ENCODE data around the gene STAT5B.

Gene STAT5B

DNA sequence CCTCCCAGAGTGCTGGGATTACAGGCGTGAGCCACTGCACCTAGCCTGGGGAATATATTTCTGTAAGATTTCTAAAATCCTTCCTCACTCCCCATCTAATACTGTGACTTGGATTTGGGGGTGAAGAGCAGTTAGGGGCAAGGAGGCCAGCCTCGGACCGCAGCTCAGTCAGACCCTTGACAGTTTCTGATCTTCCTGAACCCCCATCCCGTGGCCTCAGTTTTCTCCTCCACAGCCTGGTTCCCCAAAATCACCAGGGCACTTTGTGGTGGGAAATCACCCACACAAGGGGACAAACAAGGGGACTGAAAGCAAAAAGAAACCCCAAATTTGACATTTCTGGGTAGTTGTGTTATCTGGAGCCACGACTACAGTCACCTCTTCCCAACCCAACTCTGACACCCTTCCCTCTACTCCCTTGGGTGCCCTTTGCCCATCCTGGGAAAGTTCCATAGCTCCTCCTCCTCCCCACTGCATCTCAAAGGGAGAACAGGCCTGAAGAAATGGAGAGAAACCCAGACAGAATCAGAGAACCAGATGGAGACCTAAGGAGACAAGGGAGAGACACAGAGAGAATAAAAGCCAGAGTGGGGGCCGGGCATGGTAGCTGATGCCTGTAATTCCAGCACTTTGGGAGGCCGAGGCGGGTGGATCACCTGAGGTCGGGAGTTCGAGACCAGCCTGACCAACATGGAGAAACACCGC lies 9.3 kb upstream of the STAT5B start:
- no peak for DNase-seq (ENCODE audit: low read depth, low spot score)

DNA sequence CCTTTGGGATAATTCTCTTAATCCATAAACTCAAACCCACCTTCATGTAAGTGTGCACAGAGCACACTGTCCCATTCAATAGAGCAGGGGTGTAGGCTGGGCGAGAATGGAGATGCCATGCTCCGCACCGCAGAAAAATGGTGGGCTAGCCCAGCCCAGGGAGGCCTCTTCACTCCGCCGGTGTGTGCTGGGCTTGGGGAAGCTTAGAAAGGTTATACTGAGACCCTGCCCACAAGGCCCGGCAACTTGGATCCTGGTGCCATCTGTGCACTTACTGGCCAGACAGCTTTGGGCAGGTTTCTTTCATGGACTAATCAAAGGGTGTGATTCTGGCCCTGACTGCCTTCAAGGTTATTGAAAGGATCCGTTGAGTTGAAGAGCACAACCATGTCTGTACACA lies 8.4 kb upstream of the STAT5B start:
- no peak for DNase-seq (ENCODE audit: low read depth, low spot score)

DNA sequence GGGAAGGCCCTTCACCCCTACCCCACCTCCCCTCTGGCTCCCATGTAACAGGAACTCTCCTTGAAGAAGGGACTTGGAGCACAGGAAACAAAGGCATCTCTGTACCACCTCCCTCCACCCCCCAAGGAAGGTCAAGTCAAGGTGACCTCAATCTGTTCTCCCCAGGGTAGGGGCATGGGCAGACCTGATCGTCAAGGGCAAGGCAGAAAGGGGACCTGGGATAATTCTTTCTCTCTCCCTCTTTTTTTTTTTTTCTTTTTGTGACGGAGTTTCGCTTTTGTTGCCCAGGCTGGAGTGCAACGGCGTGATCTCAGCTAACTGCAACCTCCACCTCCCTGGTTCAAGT lies 7.8 kb upstream of the STAT5B start:
- DNase-seq (ENCODE audit: low read depth, low spot score), result no peak

DNA sequence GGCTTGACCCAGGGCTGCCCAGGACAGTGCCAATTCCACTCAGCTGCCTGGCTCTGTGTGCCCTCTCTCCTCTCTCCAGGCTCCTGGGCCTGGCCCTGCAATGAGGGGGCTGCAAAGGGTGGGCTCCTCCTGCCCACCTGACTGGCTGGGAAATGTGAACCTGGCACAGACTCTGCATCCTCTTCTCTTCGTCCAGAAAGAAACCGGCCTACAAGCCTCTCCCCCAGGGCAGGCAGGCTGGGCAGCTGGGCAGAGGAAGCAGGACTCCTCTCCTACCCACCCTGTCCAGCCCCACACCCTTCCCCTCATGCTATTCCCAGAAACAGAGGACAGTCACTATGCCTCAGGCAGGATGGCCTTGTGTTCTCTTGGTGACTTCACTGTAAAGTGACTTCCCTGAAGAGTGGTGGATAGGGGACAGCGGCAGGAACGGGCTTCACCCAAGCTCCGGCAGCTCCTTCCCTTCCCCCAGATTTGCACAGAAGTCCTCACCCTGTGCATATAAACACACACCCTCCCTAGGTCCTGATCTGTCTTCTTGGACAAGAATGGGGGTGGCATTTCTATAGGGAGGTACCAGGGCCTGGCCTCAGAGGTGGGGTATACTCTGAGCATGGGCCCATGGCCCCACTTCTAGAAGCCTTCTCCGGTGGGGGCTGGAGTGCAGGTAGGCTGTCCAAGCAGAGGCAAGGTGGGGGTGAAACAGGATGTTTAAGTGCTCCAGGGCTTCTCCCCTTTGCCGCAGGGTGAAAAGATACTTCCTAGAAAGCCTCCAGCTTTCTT lies 7.2 kb upstream of the STAT5B start:
- DNase-seq (ENCODE audit: low read depth, low spot score), result no peak

DNA sequence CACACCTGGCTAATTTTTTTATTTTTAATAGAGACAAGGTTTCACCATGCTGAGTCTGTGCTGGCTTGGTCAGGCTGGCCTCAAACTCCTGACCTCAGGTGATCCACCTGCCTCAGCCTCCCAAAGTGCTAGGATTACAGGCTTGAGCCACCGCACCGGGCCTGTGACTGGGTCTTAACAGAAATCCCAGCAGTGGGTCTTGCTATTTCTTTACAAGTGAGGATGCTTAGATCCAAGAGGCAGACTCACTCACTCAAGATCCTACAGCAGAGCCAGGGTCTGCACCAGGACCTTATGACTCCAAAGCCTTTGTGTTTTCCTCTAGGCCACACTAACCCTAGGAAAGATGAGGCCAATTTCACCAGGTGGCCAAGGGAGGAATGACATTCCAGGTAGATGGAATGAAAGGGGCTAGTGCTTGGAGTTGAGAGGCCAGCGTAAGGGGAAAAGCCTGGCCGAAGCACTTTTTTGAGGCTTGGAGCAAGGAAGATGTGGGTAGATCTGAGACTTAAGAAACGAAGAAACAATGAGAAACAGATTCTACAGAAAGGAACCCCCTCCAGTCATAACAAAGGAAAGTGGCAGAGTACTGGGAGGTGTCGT lies 6.4 kb upstream of the STAT5B start:
- DNase-seq (ENCODE audit: low read depth, low spot score), result no peak

DNA sequence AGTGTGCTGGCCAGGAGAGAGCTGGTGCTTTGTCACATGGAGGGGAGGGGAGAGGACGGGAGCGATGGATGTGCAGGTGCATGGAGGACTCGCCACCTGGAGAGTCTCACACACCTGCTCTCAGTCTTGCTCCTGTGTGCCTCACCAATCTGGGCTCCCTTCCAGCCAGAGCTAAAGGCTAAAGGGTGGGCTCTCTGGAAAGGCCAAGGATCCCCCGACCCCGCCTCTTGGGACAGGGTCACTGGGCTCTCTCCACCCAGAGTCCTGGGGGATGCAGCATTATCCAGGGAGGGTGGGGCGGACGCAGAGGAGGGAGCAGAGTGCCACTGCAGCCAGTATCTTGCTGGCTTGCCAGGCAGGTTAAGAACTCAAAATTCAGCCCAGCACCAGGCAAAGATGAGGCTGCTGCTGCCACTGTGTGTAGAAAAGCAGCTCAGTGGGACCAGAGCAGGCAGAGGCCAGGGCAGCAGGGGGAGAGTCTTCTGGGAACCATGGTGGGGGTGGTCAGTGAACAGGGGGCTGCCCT lies 5.4 kb upstream of the STAT5B start:
- DNase-seq (ENCODE audit: low read depth, low spot score), result no peak

DNA sequence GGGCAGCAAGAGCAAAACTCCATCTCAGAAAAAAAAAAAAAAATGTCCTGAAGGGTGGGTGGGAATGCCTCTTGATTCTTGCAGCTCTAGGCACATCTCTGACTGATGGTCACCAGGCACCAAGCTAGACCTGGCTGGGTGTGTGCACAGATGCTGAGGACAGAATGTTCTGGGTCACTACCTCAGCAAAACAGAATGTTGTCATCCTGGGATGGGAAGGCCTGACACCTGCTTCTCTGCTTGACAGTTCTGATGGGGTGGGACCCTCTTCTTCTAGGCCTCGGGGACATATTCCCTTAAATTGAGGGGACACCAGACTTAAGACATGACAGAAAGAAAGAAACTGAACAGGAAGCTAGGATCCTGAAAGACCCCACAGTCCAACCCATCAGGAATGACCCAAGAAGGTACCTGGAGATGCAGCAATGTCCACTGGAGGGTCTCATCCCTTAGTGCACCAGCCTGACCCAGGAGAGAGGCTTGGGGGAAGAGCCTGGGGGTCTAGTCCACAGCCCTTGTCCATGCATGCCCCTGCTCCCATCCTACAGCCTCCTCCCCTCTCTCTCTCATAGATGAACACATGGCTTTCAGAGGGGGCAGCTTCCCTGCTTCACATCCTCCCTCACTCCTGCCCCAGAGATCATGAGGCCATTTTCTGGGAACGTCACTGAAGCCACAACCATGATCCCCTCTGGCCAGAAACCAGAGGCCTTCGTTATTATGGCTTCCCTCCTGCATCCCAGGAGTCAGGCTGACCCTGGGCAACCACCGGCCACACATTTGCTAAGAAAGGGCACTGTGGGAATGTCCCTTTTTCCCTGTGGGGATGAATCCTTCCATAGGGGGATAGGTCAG lies 3.8 kb upstream of the STAT5B start:
- no peak for DNase-seq (ENCODE audit: low read depth, low spot score)

DNA sequence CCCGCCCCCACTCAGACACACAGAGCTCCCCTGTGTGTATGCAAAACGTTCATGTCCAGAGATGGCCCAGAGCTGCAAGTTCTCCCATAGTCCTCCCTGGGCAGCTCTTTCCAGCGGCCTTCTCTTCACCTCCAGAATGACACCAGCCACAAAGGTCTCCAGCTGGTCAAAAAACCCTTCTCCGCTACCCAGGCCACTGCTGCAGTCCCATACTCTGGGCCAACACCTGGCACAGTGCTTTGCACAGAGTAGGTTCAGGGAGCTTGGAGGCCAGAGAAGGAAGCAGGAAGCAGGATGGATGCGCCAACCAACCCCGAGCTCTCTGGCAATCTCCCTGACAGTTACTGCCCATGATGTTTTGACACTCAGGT lies 1.1 kb upstream of the STAT5B start:
- DNase-seq (ENCODE audit: low read depth, low spot score), result no peak

DNA sequence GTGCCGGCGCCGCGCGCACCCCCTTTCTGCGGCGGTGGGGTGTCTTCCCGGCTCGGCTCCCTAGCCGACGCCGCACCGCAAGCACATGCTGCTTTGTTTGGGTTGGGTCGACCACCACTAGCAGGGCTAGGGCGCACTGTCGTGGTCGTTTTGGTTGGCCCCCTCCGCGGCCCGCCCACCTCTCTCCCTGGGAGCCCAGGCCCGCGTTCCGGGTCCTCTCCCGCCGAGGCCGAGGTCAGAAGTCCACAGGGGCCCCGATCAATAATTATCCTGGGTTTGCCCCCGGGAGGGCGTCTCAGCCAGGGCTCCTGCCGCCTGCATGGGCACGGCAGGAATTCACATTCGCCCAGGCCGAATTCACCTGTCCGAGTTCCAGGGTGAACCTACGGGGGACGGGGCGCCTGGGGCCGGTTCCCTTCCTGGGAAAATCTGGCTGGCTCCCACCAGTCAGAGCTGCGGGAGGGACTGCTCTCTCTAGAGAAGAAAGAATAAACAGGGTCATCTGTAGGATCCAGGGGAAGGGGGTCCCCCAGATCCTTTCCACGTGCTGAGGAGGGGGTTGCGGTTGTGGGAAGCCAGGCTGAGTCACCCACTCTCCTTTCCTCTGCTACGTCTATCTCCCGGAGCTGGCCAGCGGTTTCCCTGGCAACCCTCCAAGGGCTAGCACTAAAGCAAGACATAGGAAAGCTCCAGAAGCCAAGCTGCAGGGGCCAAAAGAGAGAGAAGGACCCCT lies 584 bp upstream of the STAT5B start:
- no peak for DNase-seq (ENCODE audit: low read depth, low spot score)

DNA sequence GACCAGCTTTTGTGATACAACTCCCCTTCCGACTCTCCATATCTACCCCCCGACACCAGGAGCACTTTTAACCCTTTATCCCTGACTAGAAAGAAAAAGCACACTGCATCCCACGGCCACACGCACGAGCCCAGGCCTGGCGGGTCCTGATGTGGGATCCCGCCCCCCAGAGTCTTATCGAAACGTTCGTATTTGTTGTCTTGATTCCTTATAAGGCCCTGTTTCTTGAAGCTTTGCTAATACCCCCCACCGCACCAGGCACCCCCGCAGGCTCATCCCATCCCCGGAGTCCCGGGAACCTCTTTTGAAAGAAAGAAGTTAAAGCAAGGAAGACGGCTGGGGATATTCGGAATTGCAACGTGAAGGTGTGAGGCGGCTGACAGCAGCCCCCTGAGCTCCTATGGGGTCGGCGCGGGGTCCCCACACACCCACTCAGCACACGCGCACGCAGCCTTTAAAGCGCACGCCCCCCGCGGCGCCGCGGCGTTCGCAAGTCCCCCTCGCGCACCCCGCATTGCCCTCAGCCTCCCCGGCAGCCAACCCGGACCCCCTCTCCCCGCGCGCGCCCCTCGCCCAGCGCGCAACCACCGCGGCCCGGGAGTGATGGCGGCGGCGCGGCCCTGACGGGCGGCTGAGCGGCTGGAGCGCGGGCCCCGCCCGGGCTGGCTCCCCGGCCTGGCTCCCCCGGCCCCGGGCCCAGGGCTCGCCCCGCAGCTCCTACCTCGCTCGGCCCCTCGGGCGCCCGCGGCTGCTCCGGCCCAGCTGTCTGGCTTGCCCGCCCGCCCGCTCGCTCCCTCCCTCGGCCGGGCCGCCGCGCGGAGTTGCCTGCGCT lies 448 bp downstream of the STAT5B start:
- no peak for DNase-seq (ENCODE audit: low read depth, low spot score)

DNA sequence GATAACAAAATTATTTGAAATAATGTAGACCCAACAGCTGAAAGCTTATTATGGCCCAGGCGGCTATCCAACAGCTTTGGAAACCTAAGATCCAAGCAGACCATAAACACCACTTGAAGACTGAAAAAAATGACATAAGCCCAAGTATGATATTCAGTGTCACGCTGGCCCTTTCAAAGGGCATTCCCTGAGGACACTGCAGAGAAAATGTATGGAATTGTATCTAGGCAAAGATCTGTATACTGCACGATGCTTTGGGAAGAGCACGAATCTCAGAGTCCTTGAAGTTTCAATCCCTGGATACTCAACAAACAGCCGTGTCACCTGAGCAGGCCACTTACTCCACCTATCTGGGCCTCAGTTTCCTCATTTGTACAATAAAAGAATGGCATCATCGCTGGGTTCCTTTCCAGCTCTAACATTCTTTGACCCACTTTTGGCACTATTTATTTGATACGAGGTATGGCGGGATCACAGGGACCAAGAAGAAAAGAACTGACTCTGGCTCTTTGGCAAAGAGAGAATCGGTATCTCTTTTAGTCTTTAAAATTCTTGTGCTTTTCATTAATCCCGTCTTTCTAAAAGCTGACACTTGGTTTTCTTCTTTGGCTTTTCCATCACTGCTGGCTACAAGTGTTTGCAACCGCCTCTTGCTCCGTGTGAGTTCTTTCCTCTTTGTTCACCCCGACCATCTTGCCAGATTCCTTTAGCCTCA lies 1.2 kb downstream of the STAT5B start:
- DNase-seq (ENCODE audit: low read depth, low spot score), result no peak

DNA sequence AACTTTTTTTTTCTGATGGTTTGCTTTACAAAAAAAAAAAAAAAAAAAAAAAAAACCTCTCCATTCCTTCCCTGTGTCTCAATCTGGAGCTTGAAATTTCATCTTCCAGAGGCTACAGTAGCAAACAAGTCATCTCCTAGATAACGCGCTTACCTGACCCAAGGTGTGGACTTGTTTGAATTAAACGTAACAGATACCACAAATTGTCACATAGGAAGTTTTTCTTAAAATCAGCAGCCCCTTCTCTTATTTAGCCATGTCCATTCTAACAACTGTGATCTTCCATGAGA lies 2.0 kb downstream of the STAT5B start:
- DNase-seq (ENCODE audit: low read depth, low spot score), result no peak

DNA sequence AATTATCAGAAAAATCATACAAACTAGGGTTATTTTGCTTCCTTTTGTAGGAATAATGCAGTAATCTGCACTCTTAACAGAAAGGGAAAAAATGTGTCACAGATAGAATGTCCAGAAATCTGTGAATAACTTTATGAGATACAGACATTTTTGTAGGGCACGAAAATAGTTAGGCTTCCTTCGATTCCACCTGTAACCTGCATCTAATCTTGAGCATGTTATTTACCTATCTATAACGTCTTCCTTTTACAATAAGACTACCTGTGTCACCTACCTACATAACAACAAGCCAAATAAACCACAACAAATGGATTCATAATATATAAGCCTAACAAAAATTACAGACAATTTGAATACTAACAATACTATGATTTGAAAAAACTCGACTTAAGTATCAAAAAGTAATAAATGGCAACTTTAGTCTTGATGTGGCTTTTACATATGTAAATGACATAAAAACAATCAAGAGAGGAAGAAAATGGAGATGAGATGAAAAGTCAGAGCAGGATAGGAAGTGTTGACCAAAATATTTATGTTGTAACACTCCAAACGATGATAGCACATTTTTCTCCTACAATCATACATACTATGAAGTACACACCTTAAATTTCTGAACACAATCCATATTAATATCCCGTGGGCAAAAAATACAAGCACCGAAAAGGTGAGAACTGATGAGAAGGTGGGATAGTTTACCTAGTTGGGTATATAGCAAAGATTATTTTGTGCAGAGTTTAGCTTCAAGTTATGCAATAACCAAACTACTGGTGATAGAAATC lies 2.5 kb downstream of the STAT5B start:
- DNase-seq (ENCODE audit: low read depth, low spot score), result no peak

DNA sequence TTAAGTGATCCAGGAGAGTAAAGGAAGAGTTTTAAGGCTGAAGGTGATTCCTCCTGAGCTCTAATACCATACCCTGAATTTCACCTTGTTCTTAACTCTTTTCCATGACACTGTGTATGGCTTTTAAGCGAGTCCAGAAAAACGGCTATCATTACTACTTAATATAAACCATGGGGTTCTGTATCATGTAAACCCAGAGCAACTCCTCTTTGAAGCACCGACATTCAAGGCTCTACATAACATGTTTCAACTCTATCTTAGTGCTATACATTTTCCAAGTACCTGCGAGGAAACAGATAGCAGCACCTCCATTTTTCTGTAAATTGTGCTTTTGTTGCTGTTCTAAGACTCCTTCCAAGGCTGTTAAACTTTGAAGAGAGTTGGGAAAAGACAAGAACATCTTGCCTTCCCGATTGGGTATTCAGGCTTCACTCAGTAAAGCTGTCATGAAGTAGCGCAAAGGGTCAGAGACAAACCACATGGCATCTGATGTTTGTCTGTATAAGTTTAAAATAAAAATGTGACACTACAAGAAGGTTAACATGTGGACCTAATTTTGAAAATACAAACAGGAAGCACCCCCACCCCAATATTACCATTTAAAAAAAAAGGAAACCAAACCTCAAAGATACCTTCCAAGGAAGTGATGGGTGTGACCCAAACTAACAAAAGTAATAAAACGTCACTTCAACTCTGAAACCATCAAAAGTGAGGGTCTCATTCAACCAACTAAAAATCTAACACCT lies 3.9 kb downstream of the STAT5B start:
- no peak for DNase-seq (ENCODE audit: low read depth, low spot score)

DNA sequence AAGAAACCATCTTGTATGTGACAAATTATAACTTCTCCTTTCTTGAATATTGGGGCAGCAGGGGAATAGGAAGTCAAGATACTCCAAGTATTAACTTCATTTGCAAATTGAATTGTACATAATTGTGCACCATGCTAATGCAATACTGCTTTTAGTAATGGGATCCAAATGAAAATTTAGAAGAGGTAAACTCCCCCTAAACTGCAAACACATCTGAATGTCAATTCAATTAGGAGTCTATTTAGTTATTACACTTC lies 4.5 kb downstream of the STAT5B start:
- DNase-seq (ENCODE audit: low read depth, low spot score), result no peak

DNA sequence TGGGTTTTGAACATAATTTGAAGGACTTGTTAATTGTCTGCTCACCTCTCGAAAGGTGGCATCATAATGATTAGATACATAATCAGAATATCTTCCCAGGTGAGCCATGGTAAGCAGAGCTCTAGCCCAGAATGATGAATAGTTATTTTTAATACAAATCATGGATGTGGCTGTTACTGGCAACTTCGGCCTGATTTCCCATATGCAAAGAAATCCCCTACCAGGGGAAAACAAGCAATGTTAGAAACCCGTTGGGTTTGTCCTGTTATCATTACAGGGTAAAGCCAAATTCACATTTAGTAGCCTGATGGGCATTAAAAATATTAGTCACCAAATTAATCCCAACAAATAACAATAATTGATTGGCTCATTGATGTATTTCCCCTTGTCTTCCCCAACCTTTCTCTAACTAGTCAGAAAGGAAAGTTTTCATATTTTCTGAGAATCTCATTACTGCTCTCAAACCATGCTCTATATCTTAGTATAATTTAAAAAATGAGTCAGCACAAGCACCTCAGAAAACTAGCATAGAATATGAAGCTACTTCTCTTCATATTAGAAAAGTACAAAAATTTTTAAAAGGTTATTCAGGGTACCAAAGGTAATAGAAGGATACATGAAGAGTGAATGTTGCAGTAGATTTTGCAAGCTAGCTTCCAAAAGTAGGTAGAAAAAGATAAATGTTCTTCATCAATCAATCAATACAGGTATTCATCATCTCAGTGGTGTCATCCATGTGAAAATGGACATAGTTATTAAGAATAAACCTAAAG lies 5.0 kb downstream of the STAT5B start:
- no peak for DNase-seq (ENCODE audit: low read depth, low spot score)

DNA sequence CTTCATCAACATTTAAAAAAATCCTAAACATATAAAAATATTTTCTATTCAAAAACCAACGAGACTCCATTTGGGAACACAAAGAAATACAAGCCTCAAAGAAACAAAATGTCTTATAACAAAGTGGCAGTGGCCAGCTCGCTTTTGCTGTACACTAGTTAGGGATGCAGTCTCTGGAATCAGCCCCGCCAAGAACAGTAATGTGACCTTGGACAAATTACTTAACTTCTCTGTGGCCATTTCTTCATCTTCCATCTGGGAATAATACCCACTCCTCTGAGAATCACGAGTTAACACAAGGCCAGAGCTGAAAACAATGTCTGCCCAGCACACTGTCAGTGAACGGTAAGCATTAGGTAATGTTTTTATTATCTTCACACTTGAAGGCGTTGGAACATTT lies 5.6 kb downstream of the STAT5B start:
- DNase-seq (ENCODE audit: low read depth, low spot score), result no peak

DNA sequence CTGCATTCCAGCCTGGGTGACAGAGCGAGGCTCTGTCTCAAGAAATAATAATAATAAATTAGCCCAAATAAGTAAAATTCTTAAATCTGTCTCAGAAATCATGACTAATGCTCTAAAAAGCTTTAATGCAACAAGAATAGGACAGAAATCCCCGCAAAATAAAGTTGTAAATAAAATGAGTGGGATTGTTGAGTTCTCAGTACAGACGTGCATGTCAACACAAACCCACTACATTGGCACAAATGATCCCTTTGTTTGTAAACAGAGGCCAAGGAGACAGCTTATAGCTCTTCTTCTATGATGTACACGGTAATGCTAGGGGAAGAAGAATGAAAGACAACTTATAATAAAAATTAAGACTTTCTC lies 6.0 kb downstream of the STAT5B start:
- DNase-seq (ENCODE audit: low read depth, low spot score), result no peak

Measured in iPS DF 19.7 (cell line).